ENCODE results near the gene LEAP2. TPM values are rescaled to one million over a fixed set of nuclear protein-coding genes. Genes with fewer than 3 reads are reported as not detected.
A peak's percentile ranks its signal among the peaks of the same experiment; 100 is the strongest.

Gene LEAP2
- total and polyA plus RNA-seq, 10 of the 15 experiments (the other 5 are each of a cell fraction or from before 2014, with no cell fraction given): 1.9 to 8.8 (median 2.3) TPM

GRCh38 chr5:132866342-132867045 lies 7.0 kb upstream of the LEAP2 start, which contains the start of the genes GDF9 and UQCRQ (continued):
- no peak for TF ChIP-seq ZBTB11 (CRISPR knock-in tag; IDR thresholded peaks at IDR 0.05)
- TF ChIP-seq MYC (IDR thresholded peaks at IDR 0.05; ENCODE audit: insufficient read depth, insufficient read length, insufficient replicate concordance, low read length, severe bottlenecking): no peak
- no peak for TF ChIP-seq RCOR1 (conservative IDR thresholded peaks at IDR 0.05; ENCODE audit: low read depth, low read length)
- TF ChIP-seq PBX3 (IDR thresholded peaks at IDR 0.05; ENCODE audit: insufficient replicate concordance, low read depth, low read length): no peak
- TF ChIP-seq POLR2A (IDR thresholded peaks at IDR 0.05; ENCODE audit: low read depth, low read length): peak; percentile 99
- peak; percentile 85 for TF ChIP-seq BCLAF1 (IDR thresholded peaks at IDR 0.05)
- TF ChIP-seq E4F1 (IDR thresholded peaks at IDR 0.05; ENCODE audit: borderline replicate concordance, partially characterized antibody): no peak
- no peak for TF ChIP-seq USF1 (IDR thresholded peaks at IDR 0.05; ENCODE audit: borderline replicate concordance, extremely low read length, insufficient read depth, low read depth, low read length)
- TF ChIP-seq SMARCA5 (IDR thresholded peaks at IDR 0.05): no peak
- TF ChIP-seq E2F4 (IDR thresholded peaks at IDR 0.05; ENCODE audit: low read depth, low read length): no peak
- no peak for TF ChIP-seq RBBP5 (conservative IDR thresholded peaks at IDR 0.05)
- TF ChIP-seq CHD4 (IDR thresholded peaks at IDR 0.05): no peak
- no peak for TF ChIP-seq RUNX3 (IDR thresholded peaks at IDR 0.05; ENCODE audit: low read length)
- no peak for TF ChIP-seq NRF1 (conservative IDR thresholded peaks at IDR 0.05; ENCODE audit: low read depth, low read length)
- TF ChIP-seq STAT3 (IDR thresholded peaks at IDR 0.05; ENCODE audit: low read depth, low read length): no peak; the same call in 1 of the 2 replicates
- TF ChIP-seq RB1 (IDR thresholded peaks at IDR 0.05; ENCODE audit: borderline replicate concordance): no peak
- TF ChIP-seq CEBPB (IDR thresholded peaks at IDR 0.05; ENCODE audit: borderline replicate concordance in 1 of 2, low read depth in 2 of 2, low read length in 2 of 2): no peak

All from GM12878 (cell line).